Fibroblast of villous mesenchyme (primary cell): ENCODE results near the gene ARHGEF4. TPM values are rescaled to one million over a fixed set of nuclear protein-coding genes. Genes with fewer than 3 reads are reported as not detected.

Experiments
- DNase-seq: peaks from one replicate; pipeline ENCODE4 v3.0.0-alpha.2; 2010; ENCODE audit warnings: low read depth
- H3K4me3 ChIP-seq: 2 replicates; pipeline ENCODE4 v1.5.1; 2011; ENCODE audit warnings: low read depth, mild to moderate bottlenecking, low read length
- CTCF ChIP-seq: IDR thresholded peaks from 2 replicates; pipeline ENCODE4 v1.5.1; 2012; ENCODE audit warnings: low read depth, mild to moderate bottlenecking, low read length; ENCODE audit not compliant: insufficient read depth
- total RNA-seq: library from RNA; depleted of rRNA; stranded (reverse); fragments of >200 nt; gene quantifications from 2 replicates; pipeline ENCODE4 v1.2.3, GENCODE V29; 2012

ARHGEF4 gene
- total RNA-seq, 1 donor, result 0.86 TPM

- no peak for DNase-seq
- H3K4me3 ChIP-seq, result no peak overlapping the region
- no peak for TF ChIP-seq CTCF
Observed at GRCh38 chr2:130954873-130955272, 118.2 kb downstream of the ARHGEF4 start.

GRCh38 chr2:130957915-130958314 lies 121.2 kb downstream of the ARHGEF4 start:
- no peak for TF ChIP-seq CTCF
- DNase-seq, result no peak
- no peak overlapping the region for H3K4me3 ChIP-seq

GRCh38 chr2:130963196-130963848 lies 126.6 kb downstream of the ARHGEF4 start:
- no peak for DNase-seq
- H3K4me3 ChIP-seq, result no peak overlapping the region
- TF ChIP-seq CTCF, result no peak

GRCh38 chr2:130963849-130964793 lies 127.4 kb downstream of the ARHGEF4 start:
- TF ChIP-seq CTCF, result no peak
- DNase-seq, result no peak
- no peak overlapping the region for H3K4me3 ChIP-seq

GRCh38 chr2:130964931-130965330 lies 128.2 kb downstream of the ARHGEF4 start:
- H3K4me3 ChIP-seq, result no peak overlapping the region
- no peak for DNase-seq
- TF ChIP-seq CTCF, result no peak

GRCh38 chr2:130966149-130966774 lies 129.5 kb downstream of the ARHGEF4 start:
- H3K4me3 ChIP-seq, result no peak overlapping the region
- TF ChIP-seq CTCF, result no peak

More at GRCh38 chr2:130966149-130966774, 129.5 kb downstream of the ARHGEF4 start:
- DNase-seq, result no peak
